Activated CD8-positive, alpha-beta memory T cell treated with anti-CD3 and anti-CD28 coated beads, Interleukin-2, amount 50 U/mL, for 4 hours (primary cell): ENCODE measurements around the gene FOXP4.

Source experiments
- DNase-seq: peaks from one replicate; pipeline ENCODE4 v3.0.0-alpha.2; 2020

Gene FOXP4

DNA sequence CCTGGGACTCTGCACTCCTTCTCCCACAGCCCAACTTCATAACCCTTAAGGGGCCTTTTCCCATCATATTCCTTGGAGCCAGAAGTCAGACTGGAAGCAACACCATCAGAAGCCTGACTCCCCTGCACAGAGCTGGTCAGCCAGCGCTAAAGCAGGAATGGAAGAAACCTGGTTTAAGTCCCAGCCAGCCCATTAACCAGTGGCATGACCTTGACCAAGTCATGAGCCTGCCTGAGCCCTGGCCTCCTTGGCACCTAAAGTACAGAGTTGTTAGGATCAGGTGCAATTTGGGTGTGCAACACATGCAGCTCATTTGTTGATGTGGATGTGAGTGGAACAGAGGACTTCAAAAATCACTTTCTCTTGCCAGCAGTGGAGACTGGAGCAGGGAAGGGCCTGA lies 20.8 kb downstream of the FOXP4 start:
- DNase-seq = no peak

DNA sequence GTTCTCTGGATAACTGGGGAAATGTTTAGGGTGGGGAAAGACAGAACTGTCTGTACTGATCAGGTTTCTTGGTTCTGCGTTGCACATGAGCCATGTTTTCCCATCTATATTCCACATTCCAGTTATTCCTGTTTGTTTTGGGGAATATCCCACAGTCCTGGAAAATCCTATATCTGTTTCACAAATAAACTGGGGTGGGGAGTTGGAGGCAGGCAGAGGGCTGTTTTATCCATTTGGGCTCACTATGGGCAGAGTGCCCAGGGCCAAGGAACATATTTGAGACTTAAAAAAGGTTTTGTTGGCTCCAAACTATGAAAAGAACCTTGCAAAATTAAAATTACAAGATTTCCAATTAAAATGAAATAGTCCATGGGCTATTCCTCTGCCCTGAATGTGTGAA lies 21.5 kb downstream of the FOXP4 start:
- DNase-seq = no peak

DNA sequence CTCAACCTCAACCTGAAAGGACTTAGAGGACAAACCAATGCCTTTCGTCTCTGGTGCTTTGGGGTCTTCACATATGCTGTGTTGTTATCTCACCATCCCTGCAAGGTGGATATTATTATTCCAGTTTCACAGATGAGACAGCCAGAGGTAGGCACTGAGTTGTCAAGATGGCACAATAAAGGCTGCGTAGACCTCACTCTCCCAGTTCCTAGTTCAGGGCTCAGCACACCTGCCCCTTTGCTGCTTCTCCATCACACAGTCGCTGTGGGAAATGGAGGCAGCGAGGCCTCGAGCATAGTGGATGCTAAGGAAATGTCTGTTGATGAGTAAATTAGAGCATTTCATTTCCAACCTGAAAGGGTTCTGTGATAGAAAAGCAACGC lies 22.0 kb downstream of the FOXP4 start:
- DNase-seq = no peak

- no peak for DNase-seq
These were observed 22.6 kb downstream of the FOXP4 start for GRCh38 chr6:41568585-41569384.

DNA sequence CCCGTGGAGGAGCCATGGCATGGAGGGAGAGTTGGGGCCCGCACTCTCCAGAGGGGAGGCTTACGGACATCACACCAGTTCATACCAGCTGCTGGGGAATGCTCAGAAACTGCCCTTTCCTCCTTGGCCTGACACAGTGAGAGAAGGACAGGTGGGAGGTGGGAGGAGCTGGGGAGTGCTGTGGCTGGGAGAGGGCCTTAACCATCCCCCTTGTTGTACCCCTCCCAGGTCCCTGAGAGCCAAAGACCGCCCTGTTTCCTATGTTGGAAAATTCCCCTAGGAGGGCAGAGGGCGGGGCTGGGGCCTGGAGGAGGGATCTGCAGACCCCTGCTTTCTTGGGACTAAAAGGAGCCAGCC lies 24.1 kb downstream of the FOXP4 start:
- no peak for DNase-seq

DNA sequence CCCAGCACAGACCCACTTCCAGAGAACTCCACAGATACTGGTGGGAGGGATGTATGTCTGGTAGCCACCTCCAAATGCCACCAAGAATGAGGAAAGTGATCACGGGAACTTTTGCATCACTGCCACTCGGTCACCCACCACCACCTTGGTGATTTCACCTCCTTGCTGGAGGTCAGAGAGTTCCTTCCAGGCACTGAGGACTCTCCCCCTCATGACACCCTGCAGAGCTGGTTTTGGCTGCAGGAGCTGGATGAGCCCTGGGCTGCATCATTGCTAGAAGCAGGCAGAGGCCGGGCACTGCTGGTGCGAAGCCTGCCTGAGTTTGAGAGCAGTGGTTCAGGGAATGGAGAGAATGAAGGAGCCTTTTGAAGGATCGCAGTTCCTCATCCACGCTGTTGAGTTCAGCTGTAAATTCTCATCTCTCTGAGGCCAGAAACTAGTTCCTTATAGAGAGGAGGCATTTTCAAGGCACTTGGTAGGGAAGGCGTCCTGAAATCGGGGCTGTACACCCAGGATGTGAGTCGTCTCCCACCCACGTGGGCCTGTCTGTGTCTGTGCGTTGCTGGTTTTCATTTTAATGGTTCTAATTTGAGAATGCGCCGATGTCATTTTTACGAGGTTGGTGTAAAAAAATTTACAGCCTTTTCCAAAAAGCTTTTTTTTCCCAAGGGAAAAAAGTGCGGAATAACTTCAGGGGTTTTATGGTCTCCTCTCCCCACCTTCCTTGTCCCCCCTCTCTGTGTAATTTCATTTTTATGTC lies 25.0 kb downstream of the FOXP4 start:
- no peak for DNase-seq

DNA sequence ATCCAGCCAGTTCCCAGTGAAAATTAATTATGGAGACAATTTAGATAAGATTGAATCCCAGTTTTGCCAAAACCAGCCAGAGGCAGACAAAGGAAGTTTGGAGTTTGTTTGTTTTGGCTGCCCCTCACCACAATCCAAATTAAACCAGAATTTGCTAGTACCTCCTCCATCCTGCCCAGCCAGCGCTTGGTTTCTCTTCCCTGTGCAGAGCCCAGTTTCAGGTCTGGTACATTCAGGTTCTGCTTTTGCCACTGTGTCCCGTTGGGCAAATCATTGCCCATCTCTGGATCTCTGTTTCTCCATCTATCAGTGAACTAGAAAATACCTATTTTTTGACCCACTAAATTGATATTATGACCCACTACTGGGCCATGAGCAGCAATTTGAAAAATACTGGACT lies 26.4 kb downstream of the FOXP4 start:
- no peak for DNase-seq

DNA sequence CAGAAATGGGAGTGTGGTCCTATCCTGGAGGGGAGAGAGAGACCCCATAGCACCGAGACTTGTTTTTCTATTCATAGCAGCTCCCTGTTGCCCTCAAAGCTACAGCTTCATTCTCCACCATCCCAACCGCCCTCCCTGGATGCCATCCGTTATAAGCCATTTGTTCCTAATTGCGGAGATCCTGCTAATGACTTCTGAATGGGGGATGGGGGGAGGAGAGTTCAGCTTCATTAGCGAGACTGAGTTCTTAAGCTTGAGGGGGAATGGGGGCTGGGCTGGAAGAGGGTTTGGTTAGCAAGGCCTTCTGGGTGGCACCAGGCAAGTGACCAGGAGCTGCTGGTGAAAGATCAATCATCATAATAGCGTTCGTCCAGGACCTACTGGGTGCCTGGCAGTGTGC lies 27.1 kb downstream of the FOXP4 start:
- no peak for DNase-seq

- no peak for DNase-seq
These were observed 27.8 kb downstream of the FOXP4 start for GRCh38 chr6:41573985-41574384.

DNA sequence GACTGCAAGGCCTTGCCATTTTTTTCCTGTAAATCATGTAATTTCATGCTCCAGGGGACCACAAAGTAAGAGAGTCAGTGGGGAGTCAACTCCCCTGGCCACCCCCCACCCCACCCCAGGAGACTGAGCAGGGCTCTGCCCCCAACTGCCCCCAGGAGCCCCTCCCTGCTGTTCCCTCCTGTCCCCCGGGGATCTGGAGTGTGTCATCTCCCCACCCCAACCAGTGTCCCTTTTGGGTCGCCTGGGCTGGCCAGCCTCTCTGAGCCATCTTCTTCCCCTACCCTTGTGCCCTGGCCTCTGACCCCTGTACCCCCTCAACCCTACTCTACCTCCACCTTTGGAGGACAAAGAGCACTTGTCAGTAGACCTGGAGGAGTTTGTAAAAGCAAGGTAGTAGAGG lies 29.4 kb downstream of the FOXP4 start:
- no peak for DNase-seq

- no peak for DNase-seq
These were observed 30.5 kb downstream of the FOXP4 start for GRCh38 chr6:41576667-41577066.

GRCh38 chr6:41577356-41578216 lies 31.4 kb downstream of the FOXP4 start:
- no peak for DNase-seq

GRCh38 chr6:41578217-41579087 lies 32.3 kb downstream of the FOXP4 start:
- DNase-seq = no peak

DNA sequence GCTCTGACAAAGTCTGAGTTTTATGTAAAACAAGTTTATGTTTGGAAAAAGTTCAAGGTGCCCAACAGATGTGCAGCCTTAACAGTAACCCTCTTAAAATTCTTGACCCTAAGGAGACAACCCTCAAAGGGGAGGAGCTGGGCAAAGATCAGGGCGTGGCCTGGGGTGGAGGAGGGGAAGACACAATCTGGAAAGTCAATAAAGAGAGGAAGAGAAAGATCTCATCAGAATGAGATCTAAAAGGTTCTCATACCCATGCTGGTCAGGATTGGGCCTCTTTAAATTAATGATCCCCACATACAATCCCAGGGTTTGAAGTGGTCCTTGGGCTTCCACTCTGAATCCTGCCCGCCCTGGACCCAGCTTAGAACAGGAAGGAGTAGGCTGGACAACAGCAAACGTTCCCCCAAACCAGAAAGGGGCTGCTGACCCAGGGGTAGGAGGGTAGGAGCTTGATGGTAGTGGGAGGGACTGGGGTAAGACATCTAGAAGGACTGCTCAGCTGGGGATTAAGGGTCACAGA lies 33.0 kb downstream of the FOXP4 start:
- no peak for DNase-seq

- DNase-seq = no peak
These were observed 34.5 kb downstream of the FOXP4 start for GRCh38 chr6:41580690-41581089.

- no peak for DNase-seq
These were observed 35.3 kb downstream of the FOXP4 start for GRCh38 chr6:41581381-41581991.

- DNase-seq = no peak
These were observed 36.4 kb downstream of the FOXP4 start for GRCh38 chr6:41582540-41582939.

DNA sequence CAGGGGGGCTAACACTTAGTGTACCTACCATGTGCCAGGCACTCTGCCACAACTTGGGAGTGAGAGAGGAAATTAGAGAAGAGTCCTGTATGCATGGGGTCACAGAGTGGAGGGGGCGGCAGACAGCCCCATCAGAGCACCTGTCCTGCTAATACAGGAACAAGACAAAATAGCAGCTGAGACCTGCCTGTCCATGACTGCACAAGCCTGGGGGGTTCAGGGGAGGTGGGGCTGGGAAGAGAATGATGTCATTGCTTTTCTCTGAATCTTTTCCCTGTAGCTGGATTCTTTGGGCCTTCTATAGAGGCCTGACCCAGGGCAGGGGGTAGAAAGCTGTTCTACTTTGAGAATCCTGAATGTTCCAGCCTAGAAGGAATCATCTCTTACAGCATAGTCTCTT lies 37.4 kb downstream of the FOXP4 start:
- no peak for DNase-seq

DNA sequence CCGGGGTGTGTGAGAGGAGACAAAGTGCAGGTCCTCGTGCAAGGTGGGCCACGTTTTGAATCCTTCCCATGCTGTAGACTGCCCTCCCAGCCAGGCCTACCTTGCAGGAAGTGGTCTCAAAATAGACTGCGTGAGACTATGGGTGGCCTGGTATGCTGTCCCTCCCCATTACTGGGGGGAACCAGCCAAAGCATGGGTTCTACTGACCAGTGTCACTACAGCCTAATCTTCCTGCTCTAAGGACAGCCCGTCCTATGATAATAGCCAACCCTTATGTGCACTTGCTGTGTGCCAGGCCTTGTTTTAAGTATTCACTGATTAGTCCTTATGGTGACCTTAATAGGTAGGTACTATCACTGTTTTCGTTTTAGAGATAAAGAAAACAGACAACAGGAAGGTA lies 38.0 kb downstream of the FOXP4 start:
- no peak for DNase-seq

- no peak for DNase-seq
These were observed 38.6 kb downstream of the FOXP4 start for GRCh38 chr6:41584668-41585205.

DNA sequence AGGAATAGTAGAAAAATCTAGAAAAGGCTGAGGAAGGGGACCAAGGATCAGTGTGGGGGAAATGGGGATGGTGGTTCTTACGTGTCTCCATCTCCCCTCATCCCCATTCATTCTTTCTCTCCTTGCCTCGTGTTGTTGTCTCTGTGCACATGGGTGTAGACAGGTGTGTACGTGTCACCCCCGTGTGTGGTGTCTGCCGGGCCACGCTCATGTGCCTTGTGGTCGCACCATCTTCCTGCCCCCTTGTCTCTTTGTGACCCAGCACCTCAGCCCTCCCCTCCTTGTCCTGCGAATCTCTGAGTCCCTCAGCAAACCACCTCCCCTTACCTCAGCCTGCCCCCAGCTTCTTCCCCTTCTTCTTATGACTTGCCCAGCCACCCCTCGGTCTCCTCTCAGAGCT lies 39.4 kb downstream of the FOXP4 start:
- no peak for DNase-seq
